Stimulated activated CD8-positive, alpha-beta memory T cell treated with anti-CD3 and anti-CD28 coated beads, Interleukin-15, amount 100 ng/mL, for 1 hour (primary cell): Measurements from ENCODE around the gene HS6ST3.

Source experiments
- DNase-seq: peaks from one replicate; pipeline ENCODE4 v3.0.0-alpha.2; 2020; ENCODE audit warnings: low read depth

The HS6ST3 gene

DNA sequence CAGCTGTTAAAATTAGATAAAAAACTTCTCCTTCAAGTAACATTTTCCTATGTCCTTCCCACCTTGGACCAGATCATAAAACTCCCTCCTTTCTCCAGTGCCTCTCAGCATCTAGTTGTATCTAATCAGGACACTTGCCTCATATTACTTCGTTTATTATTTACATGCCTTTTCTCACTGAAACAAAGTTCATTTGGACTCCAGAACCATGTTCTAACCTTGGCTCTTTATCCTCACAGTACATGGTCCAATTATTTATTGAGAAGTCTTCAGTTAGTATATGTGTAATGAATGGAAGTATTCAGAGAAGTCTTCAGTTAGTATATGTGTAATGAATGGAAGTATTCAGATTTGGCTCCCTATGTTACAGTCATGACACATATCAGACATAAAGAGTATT is 561.7 kb downstream of the HS6ST3 start:
- DNase-seq, result no peak

DNA sequence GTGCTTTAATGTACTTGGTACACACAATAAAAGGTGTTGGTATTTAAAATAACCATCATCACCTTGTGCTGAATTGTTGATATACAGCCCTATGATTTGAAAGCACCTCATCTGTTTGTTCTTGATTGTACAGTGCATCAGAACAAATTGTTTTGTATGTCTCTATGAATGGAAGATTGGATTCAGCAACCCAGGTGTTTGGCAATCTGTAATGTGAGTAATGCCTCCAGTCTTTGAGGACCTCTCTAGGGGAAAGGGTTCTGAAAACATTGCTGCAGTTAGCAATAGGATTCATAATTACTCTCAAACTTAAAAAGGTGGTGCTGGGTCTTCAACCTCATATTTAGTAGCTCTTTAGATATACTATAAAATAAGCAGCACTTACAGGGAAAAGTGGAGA is 562.6 kb downstream of the HS6ST3 start:
- DNase-seq, result no peak

DNA sequence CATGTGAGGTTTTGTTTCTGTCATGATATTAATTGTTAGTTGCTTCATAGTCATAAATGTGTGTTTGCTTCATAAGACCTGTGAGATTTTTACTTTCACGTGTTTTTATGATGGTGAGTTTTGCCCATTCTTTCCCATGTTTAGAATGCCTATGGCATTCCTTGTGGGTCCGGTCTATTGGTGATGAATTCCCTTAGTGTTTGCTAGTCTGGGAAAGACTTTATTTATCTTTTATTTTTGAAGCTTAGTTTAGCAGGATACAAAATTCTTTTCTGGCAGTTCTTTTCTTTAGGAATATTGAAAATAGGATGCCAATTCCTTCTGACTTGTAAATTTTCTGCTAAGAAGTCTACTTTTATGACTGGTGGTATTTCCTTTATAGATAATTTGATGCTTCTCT is 571.7 kb downstream of the HS6ST3 start:
- DNase-seq, result no peak

DNA sequence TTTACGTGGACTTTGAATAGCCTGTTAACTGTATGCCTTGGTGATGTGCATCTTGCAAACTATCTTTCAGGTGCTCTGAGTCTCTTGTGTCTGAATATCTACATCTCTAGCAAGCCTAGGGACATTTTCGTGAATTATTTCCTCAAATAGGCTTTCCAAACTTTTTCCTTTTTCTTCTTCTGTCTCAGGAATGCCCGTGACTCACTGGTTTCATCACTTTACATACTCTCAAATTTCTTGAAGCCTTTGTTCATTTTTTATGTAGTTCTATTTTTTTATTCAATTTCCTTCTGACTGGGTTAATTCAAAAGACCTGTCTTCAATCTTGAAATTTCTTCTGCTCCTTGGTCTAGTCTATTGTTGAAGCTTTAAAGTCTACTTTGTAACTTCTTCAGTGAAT is 572.1 kb downstream of the HS6ST3 start:
- DNase-seq, result no peak

DNA sequence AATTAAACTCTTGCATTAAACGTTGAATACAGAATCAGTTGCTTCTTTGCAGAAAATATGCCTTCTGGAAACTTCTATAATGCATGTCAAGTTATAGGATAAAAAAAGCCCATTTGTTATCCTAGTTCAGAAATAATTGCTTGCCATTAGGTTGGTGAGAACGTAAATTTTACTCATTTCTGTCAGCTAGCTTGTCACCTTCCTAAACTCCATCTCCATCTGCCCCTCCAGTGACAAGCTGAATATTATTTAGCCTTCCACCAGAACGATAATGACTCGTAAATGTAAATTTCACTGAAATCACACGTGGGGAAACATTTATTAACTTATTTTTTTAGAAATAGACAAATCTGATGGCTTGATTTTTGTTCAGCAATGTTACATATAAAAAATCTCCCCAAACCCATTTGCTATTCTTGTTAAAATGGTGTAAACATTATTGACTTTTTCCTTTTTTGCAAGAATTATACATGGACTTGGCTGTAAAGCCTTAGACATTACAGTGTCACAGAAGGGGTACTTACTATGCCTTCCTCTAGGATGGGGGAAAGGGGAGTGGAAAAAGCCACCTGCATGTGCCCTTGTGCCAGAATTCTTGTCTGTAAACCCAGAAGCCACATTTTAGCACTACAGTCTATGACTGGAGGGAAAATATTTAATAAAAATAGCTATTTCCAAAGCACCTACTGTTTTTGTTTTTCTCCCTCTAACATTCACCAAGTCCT is 577.5 kb downstream of the HS6ST3 start:
- no peak for DNase-seq

DNA sequence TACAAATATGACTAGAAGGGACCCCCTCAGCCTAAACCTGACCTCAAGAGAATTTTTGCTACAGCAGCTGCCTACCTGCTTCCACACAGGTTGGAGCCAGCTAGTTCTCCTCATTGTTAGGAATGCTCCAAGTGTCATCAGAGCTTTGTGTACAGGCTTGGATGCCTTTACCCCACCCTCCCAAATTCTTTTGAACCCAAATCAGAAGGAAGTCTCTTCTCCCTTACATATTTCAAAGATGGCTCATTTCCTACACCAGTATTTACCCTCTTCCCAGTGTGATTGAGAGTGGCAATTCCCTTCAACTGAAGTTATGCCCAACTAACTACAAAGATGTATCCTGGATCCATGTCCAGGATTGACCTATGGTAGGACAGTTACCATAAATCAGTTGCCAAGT is 581.2 kb downstream of the HS6ST3 start:
- DNase-seq, result no peak

DNA sequence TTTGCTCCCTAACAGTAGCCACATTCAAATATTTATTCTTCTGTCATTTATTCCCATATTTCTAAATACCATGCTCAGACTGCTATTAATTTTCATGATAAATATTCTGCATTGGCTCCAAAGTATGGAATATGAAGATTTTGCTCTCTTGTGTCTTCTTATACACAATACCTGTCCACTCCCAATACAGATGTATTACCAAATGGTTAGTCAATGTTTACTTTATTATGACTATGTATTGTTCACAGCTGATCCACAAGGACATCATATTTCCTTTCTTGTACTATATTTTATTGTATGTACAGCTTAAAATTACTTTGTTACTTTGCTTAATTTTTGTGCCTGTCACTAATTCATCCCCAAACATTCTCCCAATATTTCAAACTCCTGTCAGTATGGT is 582.1 kb downstream of the HS6ST3 start:
- no peak for DNase-seq

DNA sequence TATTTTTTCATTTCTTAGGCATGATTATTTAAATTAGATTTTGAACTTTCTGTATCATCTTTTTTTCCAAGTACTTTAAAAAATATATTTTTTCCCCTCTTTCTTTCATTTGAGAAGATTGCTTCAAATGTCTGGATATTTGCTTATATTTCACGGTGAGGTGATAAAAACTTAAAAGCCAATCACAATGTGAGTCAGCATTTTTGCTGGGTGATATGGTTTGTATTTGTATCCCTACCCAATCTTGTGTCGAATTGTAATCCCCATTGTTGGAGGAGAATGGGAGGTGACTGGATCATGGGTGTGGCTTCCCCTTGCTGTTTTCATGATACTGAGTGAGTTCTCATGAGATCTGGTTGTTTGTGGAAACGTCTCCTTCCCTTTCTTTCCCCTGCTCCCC is 583.9 kb downstream of the HS6ST3 start:
- no peak for DNase-seq

DNA sequence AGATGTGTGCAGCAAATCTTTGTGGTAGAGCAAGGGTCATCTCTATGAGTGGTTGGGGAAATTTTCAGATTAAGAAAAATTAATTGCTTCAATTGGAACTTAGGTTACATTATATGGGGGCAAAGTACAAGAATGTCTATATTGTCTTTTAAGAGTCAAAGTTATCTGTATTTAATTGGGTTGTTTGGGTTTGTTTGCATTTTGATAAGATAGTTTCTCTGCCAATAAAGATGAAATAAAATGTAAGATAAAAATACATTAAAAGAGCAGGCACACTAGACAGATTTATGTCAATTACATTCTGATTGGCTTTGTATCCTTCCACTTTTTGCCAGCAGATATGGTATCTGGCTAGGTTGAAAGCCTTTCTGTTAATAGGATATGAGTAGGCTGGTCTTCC is 587.1 kb downstream of the HS6ST3 start:
- DNase-seq, result no peak

DNA sequence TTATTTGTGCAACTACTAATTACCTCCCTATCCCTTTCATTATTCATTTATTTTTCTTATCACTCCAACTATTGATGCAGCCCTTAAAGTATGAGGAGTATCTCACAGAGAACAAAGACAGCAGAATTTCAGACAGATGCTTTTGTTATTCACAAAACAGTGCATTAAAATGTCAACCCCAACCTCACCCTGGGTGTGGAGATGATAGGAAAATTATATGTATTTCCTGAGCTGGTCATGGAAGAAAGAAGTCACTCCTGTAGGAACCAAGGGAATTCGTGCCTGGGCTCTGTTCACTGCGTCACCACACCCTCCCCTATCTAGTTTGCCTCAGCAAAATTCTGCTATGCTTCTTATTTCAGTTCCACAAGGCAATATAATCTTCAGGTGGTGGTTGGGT is 588.9 kb downstream of the HS6ST3 start:
- no peak for DNase-seq

DNA sequence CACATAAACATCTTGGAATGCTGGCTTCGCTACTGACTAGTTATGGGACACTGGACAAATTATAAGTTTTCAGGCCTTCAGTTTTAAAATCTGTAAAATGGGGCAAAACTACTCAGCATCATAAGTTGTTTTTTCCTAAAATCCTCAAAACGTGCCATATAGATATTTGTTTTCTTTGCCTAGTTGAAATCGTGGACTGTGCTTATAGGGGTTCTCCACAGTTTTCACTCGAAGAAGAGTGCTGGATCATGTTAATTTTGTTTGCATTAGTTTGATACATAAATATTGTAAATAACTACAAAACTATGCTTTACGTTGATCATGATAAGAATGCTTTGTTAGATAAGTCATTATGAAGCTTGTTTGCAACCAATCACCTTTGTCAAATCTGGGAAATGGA is 591.0 kb downstream of the HS6ST3 start:
- DNase-seq, result no peak

DNA sequence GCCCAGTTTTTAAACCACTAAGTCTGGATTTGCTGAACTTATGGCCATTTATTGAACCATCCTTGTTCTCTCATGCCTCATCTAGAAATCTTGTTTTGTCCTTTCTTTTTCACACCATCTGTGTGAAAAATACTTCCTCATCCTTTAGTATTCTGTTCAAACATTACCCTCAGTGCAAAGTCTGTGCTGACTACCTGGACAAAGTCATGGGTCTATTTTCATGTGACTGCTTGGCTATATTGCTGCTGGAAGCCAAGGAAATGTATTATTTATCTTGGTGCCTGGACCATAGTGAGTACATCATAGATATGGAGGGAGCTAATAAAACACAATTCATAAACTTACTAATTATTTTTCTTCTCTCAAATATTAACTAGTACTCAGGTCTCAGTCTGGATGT is 591.9 kb downstream of the HS6ST3 start:
- DNase-seq, result no peak

DNA sequence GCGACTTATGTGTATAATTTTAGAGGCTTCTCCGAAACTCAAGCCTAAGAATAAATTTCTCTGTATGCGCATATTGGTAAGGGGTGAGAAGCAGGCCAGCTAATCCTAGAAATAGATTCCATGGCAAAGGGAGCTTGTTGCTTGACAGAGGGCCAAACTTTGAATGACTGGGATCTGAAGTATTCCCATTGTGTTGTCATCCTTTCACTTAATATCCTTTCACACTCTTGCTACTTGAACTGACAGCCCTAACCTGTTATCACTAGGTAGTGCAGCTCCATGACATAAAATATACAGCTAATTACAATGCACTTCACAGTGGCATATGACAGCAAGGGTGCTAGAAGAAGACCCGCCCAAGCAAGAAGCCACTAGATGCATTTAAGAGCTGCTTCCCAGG is 594.6 kb downstream of the HS6ST3 start:
- no peak for DNase-seq

DNA sequence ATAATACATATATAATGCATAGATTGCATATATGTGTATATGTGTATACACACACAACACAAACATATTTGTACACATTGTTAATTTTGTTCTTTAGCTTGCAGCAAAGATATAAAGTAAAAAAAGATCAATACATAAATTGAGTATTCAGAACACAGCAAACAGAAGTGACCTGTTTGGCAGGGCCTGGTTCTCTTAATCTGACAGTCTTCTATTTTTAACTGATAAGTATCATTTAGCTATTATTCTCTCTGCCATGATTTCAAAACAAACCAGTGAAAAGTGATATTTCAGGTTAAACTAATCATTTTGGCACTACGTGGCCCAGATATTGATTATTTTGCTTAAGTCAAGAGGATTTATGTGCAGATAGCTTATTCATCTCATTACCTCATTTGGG is 595.0 kb downstream of the HS6ST3 start:
- DNase-seq, result no peak

DNA sequence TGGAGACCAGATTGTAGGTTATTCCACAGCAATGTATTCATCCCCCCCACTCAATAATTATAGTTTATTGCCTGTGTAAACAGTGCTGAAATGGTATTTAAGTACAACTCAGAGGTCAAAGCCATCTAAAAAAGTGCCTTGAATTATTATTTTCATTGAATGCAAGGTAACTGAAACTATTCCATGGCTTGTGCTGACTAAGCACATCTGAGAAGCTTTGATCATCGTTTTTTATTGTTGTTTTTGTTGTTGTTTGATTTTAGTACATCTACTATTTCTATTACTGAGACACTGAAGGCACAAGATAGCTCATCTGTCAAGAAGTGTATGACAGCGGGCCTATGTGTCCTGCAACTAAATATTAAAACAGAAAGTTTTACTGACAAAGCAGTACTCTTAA is 596.4 kb downstream of the HS6ST3 start:
- DNase-seq, result no peak

DNA sequence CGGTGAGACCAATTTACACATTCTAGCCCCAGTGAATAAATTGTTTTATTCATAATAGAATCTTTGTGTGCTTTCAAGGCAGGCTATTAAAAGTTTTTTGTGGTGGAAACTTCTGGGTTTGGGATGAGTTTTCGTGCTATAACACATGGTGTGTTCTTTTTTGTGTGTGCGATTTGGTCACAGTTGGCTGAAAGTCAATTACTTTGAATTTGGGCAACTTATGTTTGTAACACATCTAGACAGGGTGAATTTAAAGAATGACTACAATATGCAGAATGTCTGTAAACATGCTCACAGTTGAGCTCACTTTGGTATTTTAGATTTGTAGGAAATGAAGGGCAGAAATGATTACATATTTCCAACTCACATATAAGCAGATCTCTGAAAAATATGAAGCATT is 597.3 kb downstream of the HS6ST3 start:
- no peak for DNase-seq

DNA sequence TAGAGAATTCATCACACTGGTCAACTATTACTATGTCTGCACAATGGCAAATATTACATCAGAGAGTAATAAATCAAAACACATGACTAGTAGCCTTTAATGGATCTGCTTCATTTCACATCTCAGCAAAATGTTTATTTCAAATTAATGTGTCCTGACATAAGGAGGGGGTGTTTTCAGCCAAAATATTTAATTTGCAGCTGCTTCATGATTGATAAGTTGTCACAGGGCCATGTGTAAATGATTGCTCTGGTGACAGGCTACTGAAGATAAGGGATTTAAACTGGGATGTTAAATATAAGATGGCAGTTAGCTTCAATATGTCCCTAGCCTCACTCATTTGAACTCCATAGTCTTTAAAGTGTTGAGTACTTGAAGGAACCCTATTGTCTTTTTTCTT is 601.1 kb downstream of the HS6ST3 start:
- no peak for DNase-seq

DNA sequence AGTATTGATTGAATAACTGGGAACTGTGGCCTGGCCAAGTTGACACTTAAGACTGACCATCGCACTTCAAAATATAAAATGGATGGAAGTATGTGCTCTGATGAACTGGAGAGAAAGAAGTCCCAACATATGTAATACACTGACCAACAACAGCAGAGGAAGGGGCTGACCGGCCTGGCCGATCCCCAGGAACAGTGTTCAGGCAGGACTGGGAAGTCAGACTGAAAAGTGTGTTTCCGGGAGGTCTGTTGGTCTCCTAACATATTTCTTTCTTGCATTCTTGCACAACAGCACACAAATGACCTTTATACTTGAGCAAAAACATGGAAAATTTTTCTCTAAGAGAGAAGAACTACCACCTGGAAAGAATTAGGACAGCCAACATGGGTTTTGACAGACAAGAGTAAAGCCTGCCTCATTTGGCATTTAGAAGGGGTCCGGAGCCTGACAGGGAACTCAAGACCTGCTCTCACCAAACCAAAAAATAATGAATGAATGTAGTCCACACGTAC is 606.5 kb downstream of the HS6ST3 start:
- DNase-seq, result no peak

DNA sequence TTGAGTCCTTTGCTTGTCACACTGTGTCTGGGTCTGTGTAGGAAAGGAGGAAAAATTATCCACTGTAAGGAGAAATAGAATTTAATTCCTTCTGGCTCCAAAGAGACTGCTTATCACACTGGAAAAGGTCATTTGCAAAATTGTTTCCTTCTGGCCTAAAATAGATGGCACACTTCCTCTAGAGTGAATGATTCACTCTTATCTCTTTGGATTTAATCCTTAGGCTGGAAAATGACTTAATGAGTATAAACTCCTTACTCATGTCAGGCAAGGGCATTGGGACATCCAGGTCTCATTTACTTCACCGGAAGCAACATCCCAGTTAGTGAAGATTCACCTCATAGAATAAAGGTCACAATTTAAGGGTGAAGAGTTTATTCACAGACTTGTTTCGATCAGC is 610.8 kb downstream of the HS6ST3 start:
- DNase-seq, result no peak

DNA sequence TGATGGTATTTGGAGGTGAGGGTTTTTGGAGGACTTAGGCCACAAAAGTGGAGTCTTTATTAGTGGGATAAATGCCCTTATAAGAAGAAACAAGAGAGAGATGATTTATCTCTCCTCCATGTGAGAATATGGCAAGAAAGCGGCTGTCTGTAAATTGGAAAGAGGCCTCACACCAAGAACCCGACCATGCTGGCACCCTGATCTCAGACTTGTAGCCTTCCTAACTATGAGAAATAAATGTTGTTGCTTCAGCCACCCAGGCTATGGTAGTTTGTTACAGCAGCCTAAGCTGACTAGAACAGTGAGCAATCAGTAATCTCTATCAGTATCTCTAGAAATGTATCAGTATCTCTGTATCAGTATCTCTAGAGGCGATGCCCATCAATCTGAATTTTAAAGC is 617.2 kb downstream of the HS6ST3 start:
- no peak for DNase-seq

DNA sequence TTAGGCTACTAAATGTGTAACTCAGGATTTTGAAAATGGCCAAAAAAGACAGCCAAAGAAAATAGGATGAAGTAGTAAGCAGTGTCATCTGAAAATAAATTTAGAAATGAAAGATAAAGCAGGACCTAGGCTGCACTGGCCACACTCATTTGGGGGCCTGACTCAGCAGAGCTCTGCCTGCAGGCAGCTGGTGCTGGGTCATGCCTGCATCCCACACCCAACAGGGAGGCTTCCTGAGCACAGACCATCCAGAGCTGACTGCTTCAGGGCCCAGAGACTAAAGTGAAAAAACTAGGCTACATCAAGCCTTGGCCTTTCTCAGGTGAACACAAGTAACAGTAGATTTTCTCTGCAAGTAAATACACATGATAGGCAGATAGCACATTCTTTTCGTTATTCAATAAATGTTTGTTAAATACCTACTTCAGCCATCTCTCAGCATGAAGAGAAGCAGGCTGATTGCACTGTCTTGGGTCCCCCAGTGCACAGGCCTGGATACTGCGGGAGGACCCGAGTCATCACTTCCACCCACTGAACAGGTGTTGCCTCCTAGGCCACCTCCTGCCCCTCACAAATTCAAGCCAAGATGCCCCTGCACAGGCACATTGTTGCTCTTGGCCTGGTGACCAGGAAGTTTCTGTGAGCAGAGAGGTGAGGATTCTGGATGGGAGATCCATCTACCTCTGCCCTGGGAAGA is 620.4 kb downstream of the HS6ST3 start:
- no peak for DNase-seq

DNA sequence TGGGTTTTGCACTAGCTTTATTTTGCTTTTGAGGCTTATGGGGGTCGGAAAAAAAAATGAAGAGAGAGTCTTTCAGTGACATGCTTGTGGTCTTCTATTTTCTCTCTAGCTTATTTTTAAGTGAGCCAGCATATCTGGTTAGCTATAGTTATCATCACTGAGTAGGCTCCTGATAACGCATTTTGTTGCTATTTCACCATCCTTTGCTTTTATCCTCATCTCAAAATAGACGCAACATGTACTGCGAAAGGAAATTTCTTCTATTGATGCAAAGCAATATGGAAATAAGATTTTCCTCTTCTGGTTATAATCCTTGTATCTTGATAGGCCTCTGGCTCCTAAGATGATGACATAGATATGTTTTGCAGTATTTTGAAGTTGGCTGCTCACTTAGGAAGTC is 630.5 kb downstream of the HS6ST3 start:
- no peak for DNase-seq

DNA sequence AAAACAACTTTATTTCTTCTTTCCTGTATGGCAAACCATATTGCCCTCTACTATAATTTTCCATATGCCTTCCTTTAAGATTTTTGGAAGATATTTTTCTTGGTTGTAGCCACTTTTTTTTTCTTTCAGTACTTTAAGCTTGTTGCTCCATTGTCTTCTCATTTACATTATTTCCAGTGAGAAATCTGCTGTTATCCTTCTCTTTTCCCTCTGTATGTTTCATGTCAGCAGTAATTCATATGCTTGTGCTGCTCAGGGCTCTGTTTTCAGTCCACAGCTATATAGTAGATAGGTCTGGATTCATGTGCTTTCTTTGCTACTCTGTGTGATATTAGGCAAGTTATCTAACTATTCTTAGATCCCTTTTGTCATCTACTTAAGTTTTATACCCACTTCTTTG is 636.7 kb downstream of the HS6ST3 start:
- DNase-seq, result no peak

DNA sequence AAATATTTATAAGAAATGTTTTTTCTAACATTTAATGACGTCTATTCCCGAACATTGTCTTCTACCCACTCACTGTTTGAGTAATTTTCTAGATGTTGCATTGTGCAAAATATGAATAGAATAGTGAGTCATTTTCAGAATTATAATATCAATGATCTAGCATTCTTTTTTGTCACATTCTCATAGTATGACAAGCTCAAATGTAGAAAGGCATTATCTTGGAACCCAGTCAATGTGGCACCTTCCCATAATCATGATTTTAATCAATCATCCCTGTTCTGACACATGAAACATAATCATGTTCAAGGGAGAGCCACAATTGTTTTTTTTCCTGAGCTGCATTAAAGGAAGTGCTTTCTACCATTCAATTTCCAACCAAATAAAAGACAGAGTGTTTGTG is 638.6 kb downstream of the HS6ST3 start:
- no peak for DNase-seq
